ENCODE results near the gene ZEB2.

ZEB2 gene

DNA sequence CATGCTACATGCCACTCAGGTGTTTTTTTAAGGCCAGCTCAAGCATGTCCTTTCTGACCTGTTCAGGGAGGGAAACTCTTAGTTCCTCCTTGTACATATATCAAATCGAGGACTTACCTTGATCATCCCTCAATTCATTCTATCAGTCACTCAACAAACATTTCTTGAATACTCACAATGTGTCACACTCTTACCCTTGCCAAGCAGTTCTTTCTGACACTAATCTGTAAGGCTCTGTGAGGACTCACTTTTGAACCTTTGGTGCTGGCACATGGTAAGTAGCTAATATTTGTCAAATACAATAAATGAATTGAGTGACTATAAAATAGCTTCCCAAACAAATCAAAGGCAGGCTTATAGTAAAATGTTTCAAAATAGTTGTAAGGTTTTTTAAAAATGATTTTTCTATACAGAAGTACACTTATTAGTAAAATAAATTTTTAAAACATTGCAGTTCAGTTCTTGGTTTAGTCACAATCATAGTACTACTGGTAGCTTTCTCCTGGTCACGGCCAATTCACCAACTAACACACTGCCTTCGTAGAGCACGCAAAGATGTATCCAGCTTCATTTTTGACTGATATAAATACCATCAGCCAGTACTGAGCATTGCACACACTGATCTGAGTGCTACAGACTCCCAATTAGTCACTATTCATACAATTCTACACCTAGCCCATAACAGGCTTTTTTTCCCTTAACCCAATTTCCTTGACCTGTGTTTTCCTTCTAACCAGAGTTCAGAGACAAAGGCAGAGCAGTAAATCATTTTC lies 50.9 kb downstream of the ZEB2 start:
- no peak for DNase-seq

- DNase-seq, result no peak
These were observed 52.3 kb downstream of the ZEB2 start for GRCh38 chr2:144467502-144468137.

DNA sequence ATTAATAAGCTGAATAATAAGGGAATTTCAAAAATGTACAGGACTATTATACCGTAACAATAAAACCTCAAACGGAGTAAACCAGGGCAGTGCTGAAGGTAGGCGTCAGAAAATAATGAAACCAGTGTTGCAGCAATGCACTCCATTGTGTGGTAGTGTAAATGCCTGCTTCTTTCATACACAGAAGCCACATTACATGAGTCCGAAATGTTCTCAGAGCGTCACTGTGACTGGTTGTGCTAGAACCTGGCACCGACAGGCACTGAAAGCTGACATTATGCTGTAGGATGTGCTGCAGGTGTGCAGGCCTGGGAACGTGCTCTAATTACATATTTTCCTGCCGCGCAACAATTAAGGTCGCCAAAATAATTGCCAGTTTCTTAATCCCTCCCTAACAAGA lies 53.3 kb downstream of the ZEB2 start:
- DNase-seq, result peak; percentile 59

- DNase-seq, result no peak
These were observed 54.2 kb downstream of the ZEB2 start for GRCh38 chr2:144465749-144466148.

DNA sequence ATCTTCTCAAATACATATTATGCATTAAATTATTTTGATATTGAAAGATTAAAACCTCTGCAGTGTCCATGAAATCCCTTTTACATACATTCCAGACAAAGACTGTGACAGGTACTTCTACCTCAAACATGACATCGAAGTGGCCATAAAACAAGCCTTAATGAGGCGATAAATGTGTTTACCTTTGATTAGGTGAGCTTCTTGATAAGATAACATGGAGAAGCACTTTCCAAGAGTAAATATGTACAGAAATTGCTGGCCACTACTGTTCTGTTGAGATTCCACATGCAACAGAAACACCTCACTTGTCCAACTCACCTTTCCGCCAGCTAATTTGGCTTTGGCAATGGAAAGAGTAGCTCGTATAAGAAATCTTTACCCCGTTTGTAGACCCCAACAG lies 55.2 kb downstream of the ZEB2 start:
- DNase-seq, result no peak

GRCh38 chr2:144463266-144463665 lies 56.7 kb downstream of the ZEB2 start:
- DNase-seq, result no peak

GRCh38 chr2:144462266-144462665 lies 57.7 kb downstream of the ZEB2 start:
- no peak for DNase-seq

DNA sequence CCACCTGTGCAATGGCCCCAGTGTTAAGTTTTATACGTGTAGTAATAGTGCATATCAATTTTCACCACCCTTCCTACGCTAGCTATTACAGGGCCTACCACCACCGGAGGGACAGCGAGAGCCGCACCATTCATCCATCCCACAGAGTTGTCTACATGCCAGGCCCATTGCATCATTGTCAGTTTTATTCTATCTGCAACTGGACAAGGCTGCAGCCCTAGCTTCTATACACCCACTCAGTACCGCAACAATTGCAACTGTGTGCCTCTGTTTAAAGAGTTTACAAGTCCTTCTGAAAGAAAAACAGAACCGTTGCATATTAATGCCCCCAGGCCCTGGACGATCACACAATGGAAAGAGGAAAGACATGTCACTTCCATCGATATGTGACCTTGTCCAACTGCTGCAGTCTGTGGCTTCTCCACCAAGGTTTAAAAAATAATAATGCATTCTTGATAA lies 58.6 kb downstream of the ZEB2 start:
- DNase-seq, result no peak

- DNase-seq, result no peak
These were observed 59.1 kb downstream of the ZEB2 start for GRCh38 chr2:144460727-144461307.

DNA sequence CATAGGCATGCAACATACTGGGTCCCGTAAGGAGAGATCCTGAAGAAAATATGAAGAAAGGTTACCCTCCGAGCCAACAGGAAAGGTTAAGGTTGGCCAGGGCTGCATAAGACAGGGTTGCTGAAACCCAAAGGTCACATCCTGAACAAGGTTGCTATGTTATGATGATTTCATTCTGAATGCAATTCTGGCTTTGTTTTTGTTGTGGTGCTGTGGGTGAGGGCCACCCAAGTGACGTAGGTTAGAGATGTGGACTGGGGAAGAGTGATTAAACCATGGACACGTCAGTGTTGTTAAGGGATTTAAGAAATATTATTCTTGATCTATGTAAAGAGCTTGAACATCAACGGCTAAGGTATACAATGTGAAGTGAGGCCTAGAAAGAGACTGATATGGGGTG lies 60.0 kb downstream of the ZEB2 start:
- no peak for DNase-seq

DNA sequence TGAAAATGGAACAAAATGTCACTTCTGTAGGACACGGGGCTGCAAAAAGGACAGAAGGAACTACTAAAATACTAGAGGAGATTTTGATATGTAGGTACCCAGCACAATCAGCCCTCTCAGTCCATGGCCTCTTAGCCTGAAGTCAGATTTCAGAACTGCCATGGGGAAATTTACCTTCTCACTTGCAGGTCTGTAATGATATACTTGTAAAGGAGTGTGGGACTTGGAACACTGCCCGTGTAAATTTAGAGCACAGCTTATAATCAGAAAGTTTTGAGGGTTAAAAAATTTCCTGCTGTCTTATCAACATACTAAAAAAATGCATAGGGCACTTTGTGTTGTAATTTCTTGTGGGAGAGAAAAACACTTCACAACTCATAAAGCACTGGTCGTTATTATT lies 60.6 kb downstream of the ZEB2 start:
- DNase-seq, result no peak

DNA sequence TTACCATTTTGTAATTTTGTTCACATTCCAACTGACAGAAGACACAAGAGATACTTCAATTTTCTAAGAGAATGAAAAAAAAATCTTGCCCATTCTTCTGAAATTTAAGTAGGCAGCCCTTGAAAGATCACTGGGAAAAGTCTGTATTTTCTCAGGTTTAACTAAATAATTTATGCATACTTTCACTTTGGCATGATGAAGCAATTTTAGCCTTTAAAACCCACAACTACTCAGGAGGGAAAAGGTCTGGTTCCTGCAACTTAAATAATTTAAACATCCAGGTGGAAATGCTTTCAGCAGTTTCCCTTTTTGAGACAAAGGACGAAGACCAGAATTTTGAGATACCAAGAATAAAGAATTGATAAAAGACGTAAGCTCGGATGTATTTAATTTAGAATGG lies 61.4 kb downstream of the ZEB2 start:
- DNase-seq, result no peak

DNA sequence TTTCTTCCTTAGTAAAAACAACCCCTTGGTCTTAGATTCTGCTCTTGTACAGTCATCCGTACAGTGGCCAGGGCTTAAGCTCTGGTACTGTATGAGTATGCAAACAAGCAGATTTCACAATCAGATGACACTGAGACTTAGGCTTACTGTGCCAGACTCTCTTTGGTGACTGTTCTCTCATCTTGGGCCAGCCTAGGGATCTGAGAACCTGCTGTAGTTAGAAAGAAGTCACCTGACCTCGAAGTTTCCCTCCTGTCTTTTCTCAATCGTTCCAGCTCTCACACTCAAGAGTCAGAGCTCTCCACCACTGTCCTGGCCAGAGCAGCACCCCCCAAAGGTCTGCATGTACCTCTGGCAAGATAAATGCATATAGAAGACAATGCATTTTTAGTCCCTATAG lies 63.2 kb downstream of the ZEB2 start:
- no peak for DNase-seq

- no peak for DNase-seq
These were observed 63.9 kb downstream of the ZEB2 start for GRCh38 chr2:144455987-144456386.

- no peak for DNase-seq
These were observed 65.2 kb downstream of the ZEB2 start for GRCh38 chr2:144454466-144455287.

DNA sequence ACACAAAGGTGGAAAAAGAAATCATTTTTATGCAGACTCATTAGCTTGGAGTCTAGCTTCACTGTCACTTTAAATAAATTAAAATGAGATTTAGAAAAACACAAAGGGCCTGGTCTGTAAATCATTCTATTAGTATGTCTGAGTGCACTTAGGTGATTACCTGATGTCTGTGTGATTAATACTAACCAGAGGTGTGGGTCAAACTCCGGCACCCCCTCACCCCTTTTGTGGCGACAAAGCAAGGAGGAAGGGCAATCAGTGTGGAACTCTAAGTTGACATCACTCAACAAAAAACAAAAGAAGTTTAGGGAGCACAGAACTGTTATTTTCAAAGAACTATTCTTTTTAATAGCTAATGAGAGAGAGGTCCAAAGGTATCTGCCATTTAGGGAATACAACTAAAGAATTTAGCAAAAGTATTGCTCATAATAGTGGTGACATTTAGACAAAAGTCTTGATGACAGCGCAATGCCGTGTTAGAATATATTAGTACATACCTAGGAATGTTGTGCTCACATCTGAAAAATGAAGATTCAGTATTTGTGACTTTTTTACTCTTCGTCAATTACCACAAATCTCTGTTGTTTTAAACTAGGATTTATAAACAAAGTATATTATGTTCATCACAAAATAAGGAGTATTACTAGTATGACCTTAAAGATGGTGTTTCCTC lies 66.3 kb downstream of the ZEB2 start:
- DNase-seq, result no peak

GRCh38 chr2:144452989-144453336 lies 67.0 kb downstream of the ZEB2 start:
- no peak for DNase-seq

DNA sequence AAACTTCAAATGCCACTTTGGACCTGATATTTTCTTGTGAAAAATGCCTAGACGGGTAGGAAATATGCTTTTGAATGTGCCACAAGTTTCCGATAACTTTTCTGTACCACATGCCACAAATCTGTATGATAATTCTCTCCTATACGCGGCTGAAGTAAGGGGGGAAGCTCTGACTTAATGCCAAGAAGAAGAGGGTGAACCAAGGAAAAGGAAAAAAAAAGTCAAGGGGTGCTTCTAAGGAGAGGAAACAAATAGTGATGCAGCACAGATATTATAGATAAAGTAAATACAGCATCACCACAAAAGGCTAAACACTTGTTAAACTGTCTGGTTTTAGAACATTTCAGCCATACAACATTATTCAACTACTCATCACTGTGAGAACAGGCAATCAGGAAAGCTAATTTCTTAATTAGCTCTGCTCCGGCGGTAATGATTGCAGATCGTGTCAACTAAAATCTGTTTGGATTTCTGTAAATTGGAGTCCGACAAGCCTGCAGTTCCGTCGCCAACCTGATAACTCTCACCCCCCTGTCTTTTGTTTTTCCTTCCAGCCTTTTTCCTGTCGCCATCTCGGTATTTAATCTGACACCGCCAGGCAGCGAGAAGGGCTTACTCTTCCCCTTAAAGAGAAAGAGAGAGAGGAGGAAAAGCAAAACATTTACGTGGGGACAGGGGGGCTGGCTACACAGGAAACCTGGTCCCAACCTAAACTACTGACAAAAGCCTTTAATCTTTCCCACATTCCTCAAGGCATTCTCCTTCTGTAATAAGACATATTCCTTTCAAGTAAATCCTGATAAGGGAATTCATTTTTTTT lies 67.5 kb downstream of the ZEB2 start:
- DNase-seq, result peak; percentile 22

GRCh38 chr2:144451443-144451842 lies 68.5 kb downstream of the ZEB2 start:
- DNase-seq, result no peak

- DNase-seq, result no peak
These were observed 70.9 kb downstream of the ZEB2 start for GRCh38 chr2:144449028-144449406.

DNA sequence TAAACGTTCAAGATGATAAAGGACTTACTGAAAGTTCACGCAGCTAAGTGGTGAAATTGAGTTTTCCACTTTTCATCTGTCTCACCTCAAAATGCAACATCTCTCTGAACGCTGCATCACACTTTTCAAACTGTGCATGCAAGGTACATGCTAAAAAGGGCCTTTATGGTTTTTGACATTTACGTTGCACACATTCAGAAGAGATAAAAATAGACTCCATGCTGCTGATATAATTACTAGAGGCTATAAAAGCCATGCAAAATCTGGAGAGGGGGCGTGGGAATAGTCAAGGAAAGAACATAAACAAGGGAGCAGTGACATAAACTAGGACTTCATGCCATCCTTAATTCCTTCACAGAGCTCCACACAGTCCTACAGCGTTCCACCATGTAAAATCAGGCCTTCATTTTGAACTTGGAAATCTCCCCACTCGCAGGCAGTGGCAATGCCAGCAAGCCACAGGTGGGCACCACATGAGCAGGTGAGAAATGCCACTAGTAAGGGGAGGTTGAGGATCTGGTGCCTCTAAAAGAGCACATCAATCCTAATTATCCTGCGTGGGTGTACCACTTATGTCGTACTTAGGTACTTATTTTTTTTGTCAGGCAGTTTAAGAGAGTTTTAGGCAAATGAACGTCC lies 71.4 kb downstream of the ZEB2 start:
- DNase-seq, result no peak

- DNase-seq, result no peak
These were observed 72.4 kb downstream of the ZEB2 start for GRCh38 chr2:144447535-144447934.
